Mammary epithelial cell (primary cell): ENCODE data around the gene ANKRD13B.

ENCODE experiments used
- EZH2 ChIP-seq: IDR thresholded peaks from 2 replicates; pipeline ENCODE4 v1.6.1; 2012; ENCODE audit warnings: low read length, inconsistent platforms, borderline replicate concordance
- TF ChIP-seq, protein P1 (sequence below), 2 donors: IDR thresholded peaks in 1 of 2; conservative IDR thresholded peaks in 1 of 2; 2 replicates each; pipeline ENCODE4 v1.5.1; 2011 to 2012; ENCODE audit warnings: inconsistent platforms in 2 of 2, low read length in 2 of 2, mild to moderate bottlenecking in 2 of 2, control low read depth in 1 of 2, low read depth in 1 of 2; ENCODE audit not compliant: insufficient read depth in 1 of 2; ENCODE audit errors: extremely low read depth in 1 of 2

DNA sequence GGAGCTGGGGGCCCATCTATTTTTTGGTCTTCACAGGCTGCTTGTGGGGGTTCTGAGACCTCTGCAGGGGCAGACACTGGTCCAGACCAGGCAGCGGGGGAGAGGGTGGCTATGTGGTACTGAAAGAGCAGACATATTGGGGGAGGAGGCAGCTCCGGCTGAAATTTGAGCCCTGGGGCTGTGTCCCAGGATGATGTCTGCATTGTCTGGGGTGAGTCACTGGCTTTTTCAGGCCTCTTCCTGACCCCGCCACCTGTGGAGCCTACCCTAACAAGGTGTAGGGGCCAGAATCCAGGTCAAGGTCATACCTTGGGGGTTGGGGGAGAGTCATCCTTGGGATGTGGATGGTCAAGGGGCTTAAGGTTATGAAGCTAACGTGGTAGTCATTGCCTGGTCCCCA lies 27.3 kb downstream of the ANKRD13B start:
- TF ChIP-seq, protein P1, sequence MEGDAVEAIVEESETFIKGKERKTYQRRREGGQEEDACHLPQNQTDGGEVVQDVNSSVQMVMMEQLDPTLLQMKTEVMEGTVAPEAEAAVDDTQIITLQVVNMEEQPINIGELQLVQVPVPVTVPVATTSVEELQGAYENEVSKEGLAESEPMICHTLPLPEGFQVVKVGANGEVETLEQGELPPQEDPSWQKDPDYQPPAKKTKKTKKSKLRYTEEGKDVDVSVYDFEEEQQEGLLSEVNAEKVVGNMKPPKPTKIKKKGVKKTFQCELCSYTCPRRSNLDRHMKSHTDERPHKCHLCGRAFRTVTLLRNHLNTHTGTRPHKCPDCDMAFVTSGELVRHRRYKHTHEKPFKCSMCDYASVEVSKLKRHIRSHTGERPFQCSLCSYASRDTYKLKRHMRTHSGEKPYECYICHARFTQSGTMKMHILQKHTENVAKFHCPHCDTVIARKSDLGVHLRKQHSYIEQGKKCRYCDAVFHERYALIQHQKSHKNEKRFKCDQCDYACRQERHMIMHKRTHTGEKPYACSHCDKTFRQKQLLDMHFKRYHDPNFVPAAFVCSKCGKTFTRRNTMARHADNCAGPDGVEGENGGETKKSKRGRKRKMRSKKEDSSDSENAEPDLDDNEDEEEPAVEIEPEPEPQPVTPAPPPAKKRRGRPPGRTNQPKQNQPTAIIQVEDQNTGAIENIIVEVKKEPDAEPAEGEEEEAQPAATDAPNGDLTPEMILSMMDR (conservative IDR thresholded peaks at IDR 0.05 in 1 of 2, IDR thresholded peaks at IDR 0.05 in 1 of 2; ENCODE audit: extremely low read depth in 1 of 2, insufficient read depth in 1 of 2, low read depth in 1 of 2, low read length in 2 of 2), result no peak
- TF ChIP-seq EZH2, result no peak
